Motor neuron (in vitro differentiated cells): ENCODE measurements around the gene ZNHIT2. TPM values are rescaled to one million over a fixed set of nuclear protein-coding genes. Genes with fewer than 3 reads are reported as not detected.
"Not testable (repeated sequence)": the region's sequence is repeated elsewhere in the genome, so short reads cannot be mapped to it uniquely, and the experiment has no call there.

Experiments used
- ATAC-seq, 8 experiments: fragments of 200-7000 bp; cut with Tn5 transposase; replicated peaks in 6 of 8; 2 replicates each; pipeline ENCODE4 v1.8.0; 2021; ENCODE audit warnings: mild to moderate bottlenecking in 8 of 8, moderate library complexity in 8 of 8
- H3K27ac ChIP-seq, 2 donors: fragments of 250-450 bp; sonication (Bioruptor Pico); 2 replicates each; pipeline ENCODE4 v1.9.0; 2021; ENCODE audit warnings: antibody characterized with exemption in 2 of 2, mild to moderate bottlenecking in 2 of 2, moderate library complexity in 1 of 2
- H3K4me1 ChIP-seq, 2 donors: fragments of 250-450 bp; sonication (Bioruptor Pico); replicated peaks in 1 of 2; 2 replicates each; pipeline ENCODE4 v1.6.1; 2021; ENCODE audit warnings: antibody characterized with exemption in 2 of 2, mild to moderate bottlenecking in 2 of 2, moderate library complexity in 1 of 2
- H3K4me3 ChIP-seq, 5 donors: fragments of 250-450 bp; sonication (Bioruptor Pico); 2 replicates each; pipeline ENCODE4 v1.9.0; 2021; ENCODE audit warnings: antibody characterized with exemption in 5 of 5, mild to moderate bottlenecking in 5 of 5, moderate library complexity in 4 of 5
- WGBS, 10 experiments: fragments of 450-650 bp; shearing (Covaris generic); methylation state at CpG; one replicate each; pipeline ENCODE4 v1.0.0; 2022; 5-methylcytosine and 5-hydroxymethylcytosine counted together
- in situ Hi-C, 9 experiments: fragments of 400-800 bp; cut with MboI; loops; one replicate each; pipeline ENCODE4 v1.15.0; 2021; ENCODE audit warnings: low sequenced_read_pairs in 9 of 9, low pct_unique_long_range_greater_than_20kb in 2 of 9; ENCODE audit not compliant: unreplicated experiment in 9 of 9
- total RNA-seq, 8 experiments: library from RNA; unstranded; fragments of 300-600 nt; gene quantifications; 2 replicates each; pipeline versions ENCODE4 v1.2.3 to v1.2.4, GENCODE V29; 2022

The ZNHIT2 gene
- total RNA-seq, 8 experiments from 2014 or later = 8.4 to 18.4 (median 13.3) TPM

DNA sequence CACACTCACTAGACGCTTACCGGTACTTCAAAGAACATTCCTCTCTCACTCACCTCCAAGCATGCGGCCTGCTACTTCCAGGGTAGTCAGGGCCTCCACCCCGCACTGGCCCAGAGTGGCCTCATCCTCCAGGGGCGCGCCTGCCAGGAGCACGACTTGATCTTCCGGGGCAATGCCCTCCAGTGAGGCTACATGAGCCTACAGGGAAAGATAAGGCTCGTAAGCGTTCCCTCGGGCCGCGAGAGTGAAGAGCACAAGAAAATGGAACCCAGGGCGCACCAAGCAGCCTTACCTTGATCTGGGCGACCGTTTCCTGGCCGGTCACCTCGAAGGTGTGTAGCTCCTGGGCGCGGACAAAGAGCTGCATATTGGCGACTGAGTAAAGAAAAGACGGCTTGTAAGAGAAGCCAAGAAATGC is 4.0 kb upstream of the ZNHIT2 start:
- in situ Hi-C loops = no loop called here
- H3K4me3 ChIP-seq = peak overlapping the region; percentile 56 to 94 (median 77)
- peak in 2 of 8 experiments; percentile 0 to 1 for ATAC-seq
- WGBS, 10 experiments = 0 to 20% (median 3%) methylated on average over 1 to 17 of the region's 22 CpGs; no CpG with 5 or more reads in 4 of the 10 experiments
- H3K27ac ChIP-seq = peak overlapping the region; percentile 74 to 90
- H3K4me1 ChIP-seq = peaks cover 13 to 18% of the 10 kb centered on the region in 2 donors

GRCh38 chr11:65120831-65121230 is 3.3 kb upstream of the ZNHIT2 start:
- peak overlapping the region; percentile 56 to 94 (median 77) for H3K4me3 ChIP-seq
- H3K27ac ChIP-seq = no peak overlapping the region
- in situ Hi-C loops = no loop called here
- H3K4me1 ChIP-seq = peaks cover 18 to 21% of the 10 kb centered on the region in 2 donors
- ATAC-seq = no peak
- WGBS, 10 experiments = 29 to 89% (median 64%) methylated on average over 1 to 3 of the region's 3 CpGs; no CpG with 5 or more reads in 7 of the 10 experiments

- in situ Hi-C loops = no loop called here
- Histone ChIP-seq H3K4me3 (no peak overlapping the region), H3K27ac (no peak overlapping the region), H3K4me1 (peaks cover 18 to 21% of the 10 kb centered on the region in 2 donors)
- no peak for ATAC-seq
Measured at GRCh38 chr11:65119670-65119995, 2.1 kb upstream of the ZNHIT2 start.

DNA sequence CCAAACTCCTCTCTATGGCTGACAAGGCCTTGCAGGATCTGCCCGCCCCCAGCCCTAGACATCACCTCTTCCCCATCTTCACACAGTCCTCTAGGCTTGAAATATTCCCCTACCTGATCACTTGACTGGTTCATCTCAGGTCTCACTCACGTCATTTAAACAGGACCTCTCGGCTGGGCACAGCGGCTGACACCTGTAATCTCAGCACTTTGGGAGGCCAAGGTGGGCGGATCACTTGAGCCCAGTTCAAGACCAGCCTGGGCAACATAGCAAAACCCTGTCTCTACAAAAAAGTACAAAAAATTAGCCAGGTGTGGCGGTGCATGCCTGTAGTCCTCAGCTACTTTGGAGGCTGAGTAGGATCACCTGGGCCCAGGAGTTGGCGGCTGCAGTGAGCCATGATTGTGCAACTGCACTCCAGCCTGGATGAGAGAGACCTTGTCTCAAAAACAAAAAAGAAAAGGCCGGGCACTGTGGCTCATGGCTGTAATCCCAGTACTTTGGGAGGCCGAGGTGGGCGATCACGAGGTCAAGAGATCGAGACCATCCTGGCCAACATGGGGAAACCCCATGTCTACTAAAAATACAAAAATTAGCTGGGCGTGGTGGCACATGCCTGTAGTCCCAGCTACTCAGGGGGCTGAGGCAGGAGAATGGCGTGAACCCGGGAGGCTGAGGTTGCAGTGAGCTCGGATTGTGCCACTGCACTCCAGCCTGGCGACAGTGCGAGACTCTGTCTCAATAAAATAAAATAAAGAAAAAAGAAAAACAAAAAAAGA is 1.6 kb upstream of the ZNHIT2 start:
- in situ Hi-C loops, H3K4me3 ChIP-seq, H3K27ac ChIP-seq, ATAC-seq: not testable (repeated sequence)
- 64 to 100% (median 97%) methylated on average over 1 to 13 of the region's 18 CpGs; no CpG with 5 or more reads in 1 of the 10 experiments for WGBS, 10 experiments
- H3K4me1 ChIP-seq = peaks cover 18 to 21% of the 10 kb centered on the region in 2 donors

DNA sequence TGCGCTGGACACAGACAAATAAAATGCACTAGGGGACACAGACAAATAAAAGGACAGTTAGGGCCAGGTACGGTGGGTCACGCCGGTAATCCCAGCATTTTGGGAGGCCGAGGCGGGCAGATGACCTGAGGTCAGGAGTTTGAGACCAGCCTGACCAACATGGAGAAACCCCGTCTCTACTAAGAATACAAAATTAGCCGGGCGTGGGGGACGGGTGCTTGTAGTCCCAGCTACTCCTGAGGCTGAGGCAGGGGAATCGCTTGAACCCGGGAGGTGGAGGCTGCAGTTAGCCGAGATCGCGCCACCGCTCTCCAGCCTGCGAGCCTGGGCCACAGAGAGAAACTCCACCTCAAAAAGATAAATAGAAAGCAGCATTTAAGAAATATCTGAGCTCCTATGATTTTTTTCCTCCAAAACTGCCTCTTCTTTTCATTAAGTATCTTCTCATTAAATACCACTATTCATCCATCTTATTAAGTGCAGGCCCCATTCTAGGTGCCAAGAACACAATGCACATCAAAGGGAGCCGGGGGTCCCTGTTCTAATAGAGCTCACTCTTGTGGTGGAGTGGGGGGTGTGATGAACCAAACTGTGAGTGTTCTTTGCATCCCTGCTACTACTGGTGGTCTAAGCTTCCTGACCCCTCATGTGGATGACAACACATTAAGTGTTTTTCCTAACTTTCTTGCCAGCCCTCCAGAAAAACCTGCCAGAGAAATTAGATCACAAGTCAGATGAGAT is 766 bp upstream of the ZNHIT2 start:
- no peak for ATAC-seq
- in situ Hi-C loops = no loop called here
- H3K4me3 ChIP-seq = peak overlapping the region in 1 of 5 donors; percentile 1
- 0 to 95% (median 84%) methylated on average over 1 to 12 of the region's 18 CpGs; no CpG with 5 or more reads in 2 of the 10 experiments for WGBS, 10 experiments
- H3K4me1 ChIP-seq = peaks cover 23 to 24% of the 10 kb centered on the region in 2 donors
- peak overlapping the region in 1 of 2 donors; percentile 40 for H3K27ac ChIP-seq

DNA sequence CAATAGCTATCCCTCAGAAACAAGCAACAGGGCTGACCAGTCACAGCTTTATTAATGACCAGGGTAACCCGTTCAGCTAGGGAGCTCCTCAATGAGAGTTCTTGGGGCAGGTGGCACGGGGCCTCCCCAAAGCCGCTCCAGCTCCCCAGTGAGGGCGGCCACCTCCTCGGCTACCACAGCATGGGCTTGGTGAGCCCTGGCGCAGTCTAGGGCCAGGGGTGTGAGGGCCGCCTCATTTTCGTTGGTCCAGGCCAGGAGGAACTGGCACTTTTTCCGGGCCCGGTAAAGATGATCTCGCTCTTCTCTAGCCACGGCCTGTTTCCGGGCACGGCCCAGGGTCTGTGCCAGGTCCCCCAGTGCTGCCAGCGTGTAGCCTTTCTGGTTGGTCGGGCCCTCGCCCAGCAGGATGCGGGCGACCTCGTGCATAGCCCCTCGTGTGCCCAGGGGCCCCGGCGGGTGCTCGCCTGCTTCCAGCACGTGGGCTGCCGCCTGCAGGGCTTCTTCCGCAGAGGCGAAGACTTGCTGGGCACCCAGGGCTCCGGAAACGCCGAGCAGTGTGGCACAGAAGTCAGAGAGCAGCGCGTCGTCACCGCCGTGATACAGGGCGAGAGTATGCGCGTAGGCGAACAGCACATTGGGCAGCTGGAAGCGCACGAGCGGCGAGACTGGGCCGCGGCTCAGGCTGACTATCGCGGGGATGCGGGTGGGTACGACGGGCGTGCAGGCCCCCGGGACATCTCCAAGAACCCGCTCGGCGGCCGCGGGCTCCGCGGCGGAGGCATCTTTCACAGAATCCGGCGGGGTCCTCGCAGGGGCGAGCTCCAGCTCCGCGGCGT is 913 bp downstream of the ZNHIT2 start:
- in situ Hi-C loops = no loop called here
- Histone ChIP-seq H3K27ac (peak overlapping the region; percentile 62 to 86), H3K4me1 (peaks cover 19% of the 10 kb centered on the region in 2 donors), H3K4me3 (peak overlapping the region; percentile 51 to 81 (median 60))
- 2 to 73% (median 41%) methylated on average over 3 to 25 of the region's 68 CpGs; no CpG with 5 or more reads in 5 of the 10 experiments for WGBS, 10 experiments
- peak in 3 of 8 experiments; percentile 5 to 9 (median 7) for ATAC-seq

DNA sequence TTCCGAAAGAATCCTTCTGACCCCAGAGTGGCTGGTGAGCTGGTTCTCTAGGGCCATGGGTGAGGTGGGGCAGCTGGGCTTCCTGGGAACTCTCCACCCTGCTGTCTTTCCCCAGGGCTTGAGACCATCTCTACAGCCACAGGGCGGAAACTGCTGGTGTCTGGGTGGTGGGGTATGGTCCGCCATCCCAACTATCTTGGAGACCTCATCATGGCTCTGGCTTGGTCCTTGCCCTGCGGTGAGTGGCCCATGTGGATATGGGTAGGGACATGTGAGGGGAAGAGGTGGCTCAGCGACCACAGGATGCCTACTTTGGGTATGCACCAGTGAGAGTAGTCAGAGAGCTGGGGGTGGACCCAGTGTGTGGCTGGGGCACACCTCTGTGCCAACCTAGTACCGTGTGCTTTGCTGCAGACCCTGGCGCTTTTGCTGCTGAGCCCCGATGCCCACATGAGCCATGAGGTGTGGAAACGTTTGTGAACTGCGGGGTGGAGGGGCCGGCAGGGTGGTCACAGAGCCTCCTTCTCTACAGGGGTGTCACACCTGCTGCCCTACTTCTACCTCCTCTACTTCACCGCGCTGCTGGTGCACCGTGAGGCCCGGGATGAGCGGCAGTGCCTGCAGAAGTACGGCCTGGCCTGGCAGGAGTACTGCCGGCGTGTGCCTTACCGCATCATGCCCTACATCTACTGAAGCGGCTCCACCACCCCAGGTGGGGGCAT is 2.0 kb downstream of the ZNHIT2 start:
- in situ Hi-C loops = no loop called here
- no peak for ATAC-seq
- 88 to 100% (median 98%) methylated on average over 1 to 5 of the region's 21 CpGs; no CpG with 5 or more reads in 6 of the 10 experiments for WGBS, 10 experiments
- H3K27ac ChIP-seq = no peak overlapping the region
- peaks cover 21 to 23% of the 10 kb centered on the region in 2 donors for H3K4me1 ChIP-seq
- H3K4me3 ChIP-seq = no peak overlapping the region

- WGBS, 10 experiments = 82 to 91% methylated on average over 3 to 5 of the region's 11 CpGs; no CpG with 5 or more reads in 8 of the 10 experiments
Measured at GRCh38 chr11:65114538-65115171, 2.8 kb downstream of the ZNHIT2 start.

DNA sequence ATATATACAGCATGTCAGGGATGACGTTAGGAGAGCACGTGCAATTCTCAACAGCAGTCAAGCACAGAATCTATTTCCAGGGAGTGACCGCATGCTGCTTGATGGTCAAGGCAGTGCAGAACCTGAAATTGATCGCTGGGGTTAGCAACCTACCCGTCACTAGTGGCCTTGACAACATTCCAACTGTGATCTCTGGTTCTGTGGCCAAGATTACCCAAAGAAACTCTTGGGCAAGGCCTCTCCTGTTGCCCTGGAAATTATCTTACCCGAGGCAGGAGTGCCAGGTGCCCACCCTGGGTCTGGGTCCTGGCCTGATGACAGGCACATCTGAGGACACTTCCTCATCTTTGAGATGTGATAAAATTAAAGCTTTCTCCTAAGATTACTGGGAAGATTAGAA is 3.7 kb downstream of the ZNHIT2 start:
- peak overlapping the region in 2 of 5 donors; percentile 53 to 62 for H3K4me3 ChIP-seq
- in situ Hi-C loops = no loop called here
- no peak overlapping the region for H3K27ac ChIP-seq
- 88 to 100% (median 96%) methylated on average over 1 to 5 of the region's 6 CpGs; no CpG with 5 or more reads in 7 of the 10 experiments for WGBS, 10 experiments
- no peak for ATAC-seq
- H3K4me1 ChIP-seq = peaks cover 22 to 24% of the 10 kb centered on the region in 2 donors

More at GRCh38 chr11:65114538-65115171, 2.8 kb downstream of the ZNHIT2 start:
- Histone ChIP-seq H3K4me3 (no peak overlapping the region), H3K27ac (no peak overlapping the region), H3K4me1 (peaks cover 22 to 24% of the 10 kb centered on the region in 2 donors)
- ATAC-seq = no peak
- in situ Hi-C loops = no loop called here

DNA sequence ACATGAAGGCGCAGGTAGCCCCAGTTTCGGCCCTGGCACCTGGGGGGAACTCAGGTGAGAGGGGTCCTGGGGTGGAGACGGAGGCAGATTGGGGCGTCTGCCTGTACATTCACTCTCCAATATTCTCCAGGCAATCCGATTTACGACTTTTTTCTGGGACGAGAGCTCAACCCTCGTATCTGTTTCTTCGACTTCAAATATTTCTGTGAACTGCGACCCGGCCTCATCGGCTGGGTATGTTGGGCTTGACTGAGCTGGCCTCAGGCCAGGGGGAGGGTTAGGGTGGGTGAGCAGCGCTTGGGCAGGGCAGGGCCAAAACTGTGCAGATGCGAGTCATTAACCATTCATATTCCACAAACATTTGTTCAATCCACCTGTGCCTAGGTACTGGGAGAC is 4.1 kb downstream of the ZNHIT2 start:
- in situ Hi-C loops = no loop called here
- ATAC-seq = no peak
- Histone ChIP-seq H3K4me1 (peaks cover 22 to 24% of the 10 kb centered on the region in 2 donors), H3K4me3 (peak overlapping the region; percentile 53 to 86 (median 61)), H3K27ac (peak overlapping the region; percentile 87 to 94)
- 0 to 82% (median 76%) methylated on average over 1 to 2 of the region's 14 CpGs; no CpG with 5 or more reads in 5 of the 10 experiments for WGBS, 10 experiments

DNA sequence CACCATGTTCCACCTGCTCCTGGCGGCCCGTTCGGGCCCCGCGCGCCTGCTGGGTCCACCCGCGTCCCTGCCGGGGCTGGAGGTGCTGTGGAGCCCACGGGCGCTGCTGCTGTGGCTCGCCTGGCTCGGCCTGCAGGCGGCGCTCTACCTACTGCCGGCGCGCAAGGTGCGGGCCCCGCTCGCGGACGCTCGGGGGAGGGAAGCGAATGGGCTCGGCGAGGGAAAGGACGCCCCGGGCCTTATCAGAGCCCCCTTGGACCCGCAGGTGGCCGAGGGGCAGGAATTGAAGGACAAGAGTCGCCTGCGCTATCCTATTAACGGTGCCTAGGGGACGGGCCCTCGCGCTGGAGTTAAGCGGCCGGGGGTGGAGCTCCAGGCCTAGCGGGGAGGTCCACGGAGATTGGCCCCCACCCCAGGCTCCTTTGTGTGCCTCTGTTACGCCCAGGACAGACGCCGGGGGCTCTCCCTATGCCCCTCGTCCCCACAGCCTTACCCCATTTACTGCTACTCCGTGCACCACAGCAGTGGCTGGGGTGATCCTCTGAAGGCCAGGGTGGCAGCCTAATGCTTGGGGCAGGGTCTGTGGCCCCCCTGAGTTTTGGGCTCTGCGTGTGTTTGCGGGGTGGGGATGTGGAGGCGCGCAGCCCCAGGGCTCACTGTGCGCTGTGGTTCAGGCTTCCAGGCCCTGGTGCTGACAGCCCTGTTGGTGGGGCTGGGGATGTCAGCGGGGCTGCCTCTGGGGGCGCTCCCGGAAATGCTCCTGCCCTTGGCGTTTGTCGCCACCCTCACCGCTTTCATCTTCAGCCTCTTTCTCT is 4.7 kb downstream of the ZNHIT2 start:
- in situ Hi-C loops = no loop called here
- peaks cover 19 to 24% of the 10 kb centered on the region in 2 donors for H3K4me1 ChIP-seq
- peak; percentile 25 to 60 (median 51) for ATAC-seq
- peak overlapping the region; percentile 53 to 86 (median 61) for H3K4me3 ChIP-seq
- WGBS, 10 experiments = 0% methylated on average over 5 to 7 of the region's 57 CpGs; no CpG with 5 or more reads in 8 of the 10 experiments
- peak overlapping the region; percentile 87 to 94 for H3K27ac ChIP-seq
